ENCODE results near the gene ZMYND8. TPM values are rescaled to one million over a fixed set of nuclear protein-coding genes. Genes with fewer than 3 reads are reported as not detected.

The ZMYND8 gene
- total and polyA plus RNA-seq, 2 donors: 14.8 to 28.5 TPM

DNA sequence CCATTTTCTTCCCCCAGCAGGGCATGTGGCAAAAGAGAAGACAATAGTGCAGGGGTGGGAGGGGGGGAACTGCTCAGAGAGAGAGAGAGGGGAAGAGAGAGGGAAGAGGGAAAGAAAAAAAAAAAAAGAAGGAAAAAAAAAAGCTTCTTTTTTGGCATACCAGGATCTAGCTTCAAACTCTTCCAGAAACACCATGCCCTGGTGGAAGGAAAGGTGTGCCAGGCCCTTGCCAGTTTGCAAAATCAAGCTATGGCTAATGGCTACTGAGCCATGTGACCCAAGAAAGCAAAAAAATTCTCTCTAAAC, 326 bp downstream of the ZMYND8 start:
- Histone ChIP-seq H3K4me1 (ENCODE audit: control insufficient read depth in 2 of 2, insufficient read depth in 2 of 2, low read length in 2 of 2) (peaks cover 31 to 84% of the 10 kb centered on the region in 2 donors), H3K9me3 (ENCODE audit: control insufficient read depth in 2 of 2, insufficient read depth in 1 of 2, low read length in 1 of 2) (no peaks in the 10 kb centered on the region), H3K4me3 (ENCODE audit: low read length in 2 of 2) (peak overlapping the region; percentile 48 to 57), H3K36me3 (ENCODE audit: control insufficient read depth in 2 of 2, insufficient read depth in 2 of 2, low read length in 1 of 2) (peaks cover 5 to 12% of the 10 kb centered on the region in 2 donors), H3K27me3 (ENCODE audit: control insufficient read depth in 2 of 2, insufficient read depth in 1 of 2, low read length in 1 of 2) (peaks cover under 1 to 8% of the 10 kb centered on the region in 2 donors), H3K27ac (ENCODE audit: low read depth in 1 of 2, low read length in 1 of 2) (peak overlapping the region; percentile 87 to 98)
- DNase-seq (ENCODE audit: low read depth in 6 of 9, low spot score in 9 of 9): no peak

GRCh38 chr20:47355489-47356219, 845 bp downstream of the ZMYND8 start:
- H3K9me3 ChIP-seq (ENCODE audit: control insufficient read depth in 2 of 2, insufficient read depth in 1 of 2, low read length in 1 of 2): no peaks in the 10 kb centered on the region
- peaks cover 5 to 12% of the 10 kb centered on the region in 2 donors for H3K36me3 ChIP-seq (ENCODE audit: control insufficient read depth in 2 of 2, insufficient read depth in 2 of 2, low read length in 1 of 2)
- peaks cover 0 to 4% of the 10 kb centered on the region in 2 donors for H3K27me3 ChIP-seq (ENCODE audit: control insufficient read depth in 2 of 2, insufficient read depth in 1 of 2, low read length in 1 of 2)
- DNase-seq (ENCODE audit: low read depth in 6 of 9, low spot score in 9 of 9): peak in 2 of 9 donors; percentile 53 to 72
- peak overlapping the region; percentile 87 to 98 for H3K27ac ChIP-seq (ENCODE audit: low read depth in 1 of 2, low read length in 1 of 2)
- H3K4me3 ChIP-seq (ENCODE audit: low read length in 2 of 2): peak overlapping the region; percentile 48 to 57
- peaks cover 35 to 85% of the 10 kb centered on the region in 2 donors for H3K4me1 ChIP-seq (ENCODE audit: control insufficient read depth in 2 of 2, insufficient read depth in 2 of 2, low read length in 2 of 2)
- 14% methylated on average over 2 of the region's 2 CpGs for WGBS

GRCh38 chr20:47354714-47355488, 1.6 kb downstream of the ZMYND8 start:
- H3K9me3 ChIP-seq (ENCODE audit: control insufficient read depth in 2 of 2, insufficient read depth in 1 of 2, low read length in 1 of 2): no peaks in the 10 kb centered on the region
- 34% methylated on average over 4 of the region's 4 CpGs for WGBS
- peak overlapping the region; percentile 48 to 57 for H3K4me3 ChIP-seq (ENCODE audit: low read length in 2 of 2)
- peak in 2 of 9 donors; percentile 52 to 56 for DNase-seq (ENCODE audit: low read depth in 6 of 9, low spot score in 9 of 9)
- peaks cover 36 to 82% of the 10 kb centered on the region in 2 donors for H3K4me1 ChIP-seq (ENCODE audit: control insufficient read depth in 2 of 2, insufficient read depth in 2 of 2, low read length in 2 of 2)
- H3K27ac ChIP-seq (ENCODE audit: low read depth in 1 of 2, low read length in 1 of 2): peak overlapping the region; percentile 56 to 81
- H3K36me3 ChIP-seq (ENCODE audit: control insufficient read depth in 2 of 2, insufficient read depth in 2 of 2, low read length in 1 of 2): peaks cover 5 to 12% of the 10 kb centered on the region in 2 donors
- H3K27me3 ChIP-seq (ENCODE audit: control insufficient read depth in 2 of 2, insufficient read depth in 1 of 2, low read length in 1 of 2): no peaks in the 10 kb centered on the region

DNA sequence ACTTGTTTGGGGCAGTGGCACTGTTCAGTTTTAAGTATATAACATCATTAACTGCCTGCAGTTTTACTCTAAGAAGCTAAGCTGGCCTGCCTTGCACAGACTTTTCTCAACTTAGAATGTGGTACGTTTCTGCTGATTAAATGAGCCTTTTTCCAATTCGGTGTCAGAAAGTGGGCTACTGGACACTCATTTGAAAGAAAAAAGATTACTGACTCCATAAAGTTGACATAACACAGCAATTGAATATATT, 2.1 kb downstream of the ZMYND8 start:
- WGBS: 11% methylated on average over 2 of the region's 2 CpGs
- peak overlapping the region; percentile 48 to 57 for H3K4me3 ChIP-seq (ENCODE audit: low read length in 2 of 2)
- peak overlapping the region; percentile 56 to 81 for H3K27ac ChIP-seq (ENCODE audit: low read depth in 1 of 2, low read length in 1 of 2)
- DNase-seq (ENCODE audit: low read depth in 6 of 9, low spot score in 9 of 9): no peak
- peaks cover 41 to 79% of the 10 kb centered on the region in 2 donors for H3K4me1 ChIP-seq (ENCODE audit: control insufficient read depth in 2 of 2, insufficient read depth in 2 of 2, low read length in 2 of 2)
- H3K36me3 ChIP-seq (ENCODE audit: control insufficient read depth in 2 of 2, insufficient read depth in 2 of 2, low read length in 1 of 2): peaks cover 5 to 12% of the 10 kb centered on the region in 2 donors
- no peaks in the 10 kb centered on the region for H3K9me3 ChIP-seq (ENCODE audit: control insufficient read depth in 2 of 2, insufficient read depth in 1 of 2, low read length in 1 of 2)
- no peaks in the 10 kb centered on the region for H3K27me3 ChIP-seq (ENCODE audit: control insufficient read depth in 2 of 2, insufficient read depth in 1 of 2, low read length in 1 of 2)

DNA sequence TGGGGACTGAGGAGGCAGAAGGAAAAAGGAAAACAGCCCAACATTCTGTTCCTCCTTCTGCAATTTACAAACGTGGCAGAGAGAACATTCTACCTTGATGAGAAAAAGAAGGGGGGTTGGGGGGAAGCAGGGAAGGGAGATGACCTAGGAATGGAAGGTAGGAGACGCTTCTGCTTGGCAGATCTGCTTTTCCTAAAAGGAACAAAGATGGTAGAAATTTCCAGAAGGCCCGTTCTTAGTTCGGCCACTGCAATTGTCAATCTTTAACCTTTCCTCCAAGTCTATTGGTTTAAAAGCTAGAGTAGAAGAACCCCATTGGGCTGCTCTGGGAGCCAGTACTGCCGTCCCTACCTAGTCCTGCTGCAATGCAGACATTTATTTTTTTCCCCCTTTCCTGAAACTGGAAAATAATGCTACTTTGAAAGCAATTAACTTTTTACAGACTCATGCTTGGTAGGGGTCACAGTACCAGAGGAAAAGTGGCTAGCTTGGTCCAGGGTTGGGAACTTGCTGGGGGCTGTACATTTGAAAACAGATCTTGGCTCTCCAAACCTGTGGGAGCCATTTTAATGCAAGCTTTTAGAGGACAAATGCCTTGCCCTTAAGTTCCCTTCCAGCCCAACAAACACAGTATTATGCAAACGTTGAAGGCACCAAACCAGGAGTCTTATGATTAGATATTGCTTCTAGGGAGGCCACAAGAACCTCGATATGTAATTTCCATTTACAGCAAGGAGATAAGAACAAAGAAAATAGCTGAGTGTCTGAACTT, 2.6 kb downstream of the ZMYND8 start:
- no peaks in the 10 kb centered on the region for H3K9me3 ChIP-seq (ENCODE audit: control insufficient read depth in 2 of 2, insufficient read depth in 1 of 2, low read length in 1 of 2)
- WGBS: 54% methylated on average over 7 of the region's 7 CpGs
- H3K27ac ChIP-seq (ENCODE audit: low read depth in 1 of 2, low read length in 1 of 2): peak overlapping the region in 1 of 2 donors; percentile 56
- peak overlapping the region; percentile 48 to 57 for H3K4me3 ChIP-seq (ENCODE audit: low read length in 2 of 2)
- H3K4me1 ChIP-seq (ENCODE audit: control insufficient read depth in 2 of 2, insufficient read depth in 2 of 2, low read length in 2 of 2): peaks cover 42 to 76% of the 10 kb centered on the region in 2 donors
- no peaks in the 10 kb centered on the region for H3K27me3 ChIP-seq (ENCODE audit: control insufficient read depth in 2 of 2, insufficient read depth in 1 of 2, low read length in 1 of 2)
- H3K36me3 ChIP-seq (ENCODE audit: control insufficient read depth in 2 of 2, insufficient read depth in 2 of 2, low read length in 1 of 2): peaks cover 5 to 13% of the 10 kb centered on the region in 2 donors
- peak in 1 of 9 donors; percentile 41 for DNase-seq (ENCODE audit: low read depth in 6 of 9, low spot score in 9 of 9)

GRCh38 chr20:47353239-47353691, 3.2 kb downstream of the ZMYND8 start:
- H3K4me3 ChIP-seq (ENCODE audit: low read length in 2 of 2): no peak overlapping the region
- peaks cover 42 to 76% of the 10 kb centered on the region in 2 donors for H3K4me1 ChIP-seq (ENCODE audit: control insufficient read depth in 2 of 2, insufficient read depth in 2 of 2, low read length in 2 of 2)
- H3K9me3 ChIP-seq (ENCODE audit: control insufficient read depth in 2 of 2, insufficient read depth in 1 of 2, low read length in 1 of 2): no peaks in the 10 kb centered on the region
- H3K27me3 ChIP-seq (ENCODE audit: control insufficient read depth in 2 of 2, insufficient read depth in 1 of 2, low read length in 1 of 2): no peaks in the 10 kb centered on the region
- peak overlapping the region in 1 of 2 donors; percentile 70 for H3K27ac ChIP-seq (ENCODE audit: low read depth in 1 of 2, low read length in 1 of 2)
- no peak for DNase-seq (ENCODE audit: low read depth in 6 of 9, low spot score in 9 of 9)
- peaks cover 5 to 19% of the 10 kb centered on the region in 2 donors for H3K36me3 ChIP-seq (ENCODE audit: control insufficient read depth in 2 of 2, insufficient read depth in 2 of 2, low read length in 1 of 2)
- 66% methylated on average over 3 of the region's 3 CpGs for WGBS

DNA sequence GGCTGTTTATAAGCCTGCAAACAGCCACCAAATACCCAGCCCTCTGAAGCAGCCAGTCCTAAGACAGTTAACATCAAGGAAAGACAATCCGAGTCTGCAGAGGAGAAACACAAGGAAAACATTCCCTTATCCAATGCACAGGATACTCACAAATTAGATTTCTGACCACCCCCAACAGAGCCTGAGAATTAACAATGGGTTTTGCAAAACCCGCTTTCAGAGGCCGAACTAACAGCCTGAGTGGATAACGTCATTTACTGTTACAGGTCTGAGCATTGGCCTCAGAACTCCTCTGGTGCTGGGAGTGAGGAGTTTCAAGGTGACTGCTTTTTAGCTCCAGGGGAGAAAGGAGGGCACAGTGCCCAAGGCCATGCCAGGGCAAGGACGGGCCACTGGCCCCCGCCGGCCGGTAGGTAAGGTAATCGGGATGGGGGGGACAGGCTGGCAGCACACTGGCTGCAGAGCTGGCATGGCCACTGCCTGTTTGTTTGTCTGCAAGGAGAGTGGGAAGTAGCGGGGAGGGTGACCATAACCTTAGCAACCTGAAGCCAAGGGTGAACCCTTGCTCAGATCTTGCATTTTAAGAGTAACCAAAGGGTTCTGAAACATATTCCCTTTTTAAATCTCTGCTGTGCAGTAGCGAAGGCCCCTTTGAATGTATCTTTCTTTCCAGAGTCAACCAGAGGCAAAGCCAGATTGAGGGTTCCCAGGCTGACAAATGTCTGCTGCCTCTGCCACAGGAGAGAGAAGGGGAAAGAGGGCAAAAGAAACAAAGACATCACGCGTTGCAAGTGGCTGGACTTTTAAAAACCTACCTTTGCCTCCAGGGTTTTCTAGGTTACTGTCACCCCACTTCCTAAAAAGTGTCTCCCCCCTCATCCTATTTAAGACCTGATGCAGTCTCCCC, 3.9 kb downstream of the ZMYND8 start:
- peak overlapping the region; percentile 25 to 70 for H3K27ac ChIP-seq (ENCODE audit: low read depth in 1 of 2, low read length in 1 of 2)
- no peak for DNase-seq (ENCODE audit: low read depth in 6 of 9, low spot score in 9 of 9)
- WGBS: 86% methylated on average over 13 of the region's 13 CpGs
- no peaks in the 10 kb centered on the region for H3K27me3 ChIP-seq (ENCODE audit: control insufficient read depth in 2 of 2, insufficient read depth in 1 of 2, low read length in 1 of 2)
- peaks cover 5 to 22% of the 10 kb centered on the region in 2 donors for H3K36me3 ChIP-seq (ENCODE audit: control insufficient read depth in 2 of 2, insufficient read depth in 2 of 2, low read length in 1 of 2)
- peaks cover 39 to 76% of the 10 kb centered on the region in 2 donors for H3K4me1 ChIP-seq (ENCODE audit: control insufficient read depth in 2 of 2, insufficient read depth in 2 of 2, low read length in 2 of 2)
- peak overlapping the region in 1 of 2 donors; percentile 1 for H3K4me3 ChIP-seq (ENCODE audit: low read length in 2 of 2)
- no peaks in the 10 kb centered on the region for H3K9me3 ChIP-seq (ENCODE audit: control insufficient read depth in 2 of 2, insufficient read depth in 1 of 2, low read length in 1 of 2)

- Histone ChIP-seq H3K36me3 (ENCODE audit: control insufficient read depth in 2 of 2, insufficient read depth in 2 of 2, low read length in 1 of 2) (peaks cover 5 to 25% of the 10 kb centered on the region in 2 donors), H3K4me1 (ENCODE audit: control insufficient read depth in 2 of 2, insufficient read depth in 2 of 2, low read length in 2 of 2) (peaks cover 35 to 73% of the 10 kb centered on the region in 2 donors), H3K4me3 (ENCODE audit: low read length in 2 of 2) (peak overlapping the region; percentile 1 to 2), H3K27me3 (ENCODE audit: control insufficient read depth in 2 of 2, insufficient read depth in 1 of 2, low read length in 1 of 2) (no peaks in the 10 kb centered on the region), H3K27ac (ENCODE audit: low read depth in 1 of 2, low read length in 1 of 2) (peak overlapping the region; percentile 25 to 70), H3K9me3 (ENCODE audit: control insufficient read depth in 2 of 2, insufficient read depth in 1 of 2, low read length in 1 of 2) (no peaks in the 10 kb centered on the region)
- WGBS: 33% methylated on average over 10 of the region's 10 CpGs
- peak in 1 of 9 donors; percentile 35 for DNase-seq (ENCODE audit: low read depth in 6 of 9, low spot score in 9 of 9)
Observed at GRCh38 chr20:47351643-47352331, 4.7 kb downstream of the ZMYND8 start.
